ENCODE data around the gene CFAP107.

GRCh38 chr1:12799730-12800129, 53.7 kb downstream of the CFAP107 start:
- no peak for TF ChIP-seq REST (IDR thresholded peaks at IDR 0.05; ENCODE audit: insufficient read depth in 1 of 2, low read depth in 2 of 2, low read length in 2 of 2)
- no peak for TF ChIP-seq POLR2AphosphoS5 (IDR thresholded peaks at IDR 0.05; ENCODE audit: low read depth, low read length)
- no peak for TF ChIP-seq TAF1 (IDR thresholded peaks at IDR 0.05; ENCODE audit: borderline replicate concordance, insufficient read depth, low read length)
